K562 (cell line): ENCODE results near the gene ZNF222. TPM values are rescaled to one million over a fixed set of nuclear protein-coding genes. Genes with fewer than 3 reads are reported as not detected.
A peak's percentile ranks its signal among the peaks of the same experiment; 100 is the strongest.

Experiments used
- DIDO1 ChIP-seq: fragments of 450-650 bp; IDR thresholded peaks from 2 replicates; pipeline ENCODE4 v1.6.1; 2016; ENCODE audit warnings: low read depth, missing biosample characterization, missing genetic modification characterization
- ELF2 ChIP-seq: fragments of 250-450 bp; sonication (Bioruptor Pico); IDR thresholded peaks from 2 replicates; pipeline ENCODE4 v1.5.0; 2021; ENCODE audit warnings: mild to moderate bottlenecking
- HIVEP1 ChIP-seq: fragments of 250-450 bp; sonication (Bioruptor Pico); IDR thresholded peaks from 2 replicates; pipeline ENCODE4 v1.4.0; 2020; ENCODE audit warnings: mild to moderate bottlenecking
- LARP7 ChIP-seq: fragments of 450-650 bp; IDR thresholded peaks from 2 replicates; pipeline ENCODE4 v1.6.1; 2016
- MEIS2 ChIP-seq: fragments of 450-650 bp; IDR thresholded peaks from 2 replicates; pipeline ENCODE4 v1.6.1; 2014; ENCODE audit warnings: mild to moderate bottlenecking; ENCODE audit not compliant: partially characterized antibody
- MTA2 ChIP-seq: fragments of 450-650 bp; IDR thresholded peaks from 2 replicates; pipeline ENCODE4 v1.6.1; 2016; ENCODE audit warnings: low read depth
- NEUROD1 ChIP-seq: fragments of 150-350 bp; IDR thresholded peaks from 2 replicates; pipeline ENCODE4 v1.6.1; 2014; ENCODE audit warnings: borderline replicate concordance, low read length, low read depth; ENCODE audit not compliant: partially characterized antibody
- POLR2G ChIP-seq: fragments of 200-400 bp; formaldehyde crosslinking; IDR thresholded peaks from 2 replicates; pipeline ENCODE4 v1.6.1; 2017; ENCODE audit warnings: low read depth, mild to moderate bottlenecking, antibody characterized with exemption, low read length, moderate library complexity
- RBFOX2 ChIP-seq: fragments of 200-400 bp; formaldehyde crosslinking; IDR thresholded peaks from 2 replicates; pipeline ENCODE4 v1.6.1; 2017; ENCODE audit warnings: low read depth, mild to moderate bottlenecking, low read length, moderate library complexity
- TBP ChIP-seq: optimal IDR thresholded peaks from 2 replicates; pipeline ENCODE3; 2011; ENCODE audit warnings: low read depth, low read length, improper control_type of control experiment
- WHSC1 ChIP-seq: IDR thresholded peaks from one replicate; pipeline ENCODE4 v1.6.1; 2012; ENCODE audit warnings: low read length, control low read depth, inconsistent platforms
- ZNF174 ChIP-seq: fragments of 250-450 bp; sonication (Bioruptor Pico); IDR thresholded peaks from 2 replicates; pipeline ENCODE4 v1.4.0; 2020; ENCODE audit warnings: mild to moderate bottlenecking
- ZNF41 ChIP-seq: fragments of 250-450 bp; sonication (Bioruptor Pico); conservative IDR thresholded peaks from 2 replicates; pipeline ENCODE4 v1.4.0; 2020; ENCODE audit warnings: mild to moderate bottlenecking
- ZNF583 ChIP-seq: fragments of 250-450 bp; sonication (Bioruptor Pico); IDR thresholded peaks from 2 replicates; pipeline ENCODE4 v1.4.0; 2020
- ZNF766 ChIP-seq: fragments of 200-800 bp; sonication (Bioruptor generic); conservative IDR thresholded peaks from 2 replicates; pipeline ENCODE4 v1.6.1; 2016; ENCODE audit warnings: missing genetic modification characterization, missing compliant biosample characterization
- polyA plus RNA-seq, 8 experiments: library from polyadenylated mRNA; depleted of rRNA in 4 of 8; stranded (reverse) in 5 of 8; unstranded in 3 of 8; fragments of >200 nt; fragmentation: Nextera tagmentation in 2 of 8; fragmentation: Illumina TruSeq in 1 of 8; extraction: Ambion mirVana in 2 of 8; extraction: Trizol in 1 of 8; gene quantifications; 2 replicates each; pipeline versions ENCODE4 v1.2.1 to v1.2.3, GENCODE V29; 2011 to 2014; ENCODE audit warnings: inconsistent platforms in 1 of 8, missing spikeins in 1 of 8
- total RNA-seq, 7 experiments: library from RNA; depleted of rRNA in 6 of 7; stranded (reverse); fragments of >200 nt in 6 of 7; fragmentation: Illumina TruSeq in 2 of 7; extraction: Trizol in 2 of 7; gene quantifications; 2 replicates each; pipeline versions ENCODE4 v1.2.1 to v1.2.3, GENCODE V29; 2011 to 2021; ENCODE audit warnings: low replicate concordance in 1 of 7
- TF ChIP-seq, protein P1 (sequence below): sonication (generic); formaldehyde crosslinking; IDR thresholded peaks from 2 replicates; pipeline ENCODE4 v1.8.0; 2022; ENCODE audit warnings: mild to moderate bottlenecking, missing genetic modification reagents
- TF ChIP-seq, protein P2 (sequence below): fragments of 250-450 bp; sonication (Bioruptor Pico); IDR thresholded peaks from 2 replicates; pipeline ENCODE4 v1.6.1; 2021; ENCODE audit warnings: mild to moderate bottlenecking
- TF ChIP-seq, protein P3 (sequence below): fragments of 450-650 bp; IDR thresholded peaks from 2 replicates; pipeline ENCODE4 v1.6.1; 2017; ENCODE audit warnings: antibody characterized with exemption

The ZNF222 gene
- total and polyA plus RNA-seq, 9 of the 15 experiments (the other 6 are each of a cell fraction or from before 2014, with no cell fraction given): 2.3 to 4.5 (median 3.0) TPM

DNA sequence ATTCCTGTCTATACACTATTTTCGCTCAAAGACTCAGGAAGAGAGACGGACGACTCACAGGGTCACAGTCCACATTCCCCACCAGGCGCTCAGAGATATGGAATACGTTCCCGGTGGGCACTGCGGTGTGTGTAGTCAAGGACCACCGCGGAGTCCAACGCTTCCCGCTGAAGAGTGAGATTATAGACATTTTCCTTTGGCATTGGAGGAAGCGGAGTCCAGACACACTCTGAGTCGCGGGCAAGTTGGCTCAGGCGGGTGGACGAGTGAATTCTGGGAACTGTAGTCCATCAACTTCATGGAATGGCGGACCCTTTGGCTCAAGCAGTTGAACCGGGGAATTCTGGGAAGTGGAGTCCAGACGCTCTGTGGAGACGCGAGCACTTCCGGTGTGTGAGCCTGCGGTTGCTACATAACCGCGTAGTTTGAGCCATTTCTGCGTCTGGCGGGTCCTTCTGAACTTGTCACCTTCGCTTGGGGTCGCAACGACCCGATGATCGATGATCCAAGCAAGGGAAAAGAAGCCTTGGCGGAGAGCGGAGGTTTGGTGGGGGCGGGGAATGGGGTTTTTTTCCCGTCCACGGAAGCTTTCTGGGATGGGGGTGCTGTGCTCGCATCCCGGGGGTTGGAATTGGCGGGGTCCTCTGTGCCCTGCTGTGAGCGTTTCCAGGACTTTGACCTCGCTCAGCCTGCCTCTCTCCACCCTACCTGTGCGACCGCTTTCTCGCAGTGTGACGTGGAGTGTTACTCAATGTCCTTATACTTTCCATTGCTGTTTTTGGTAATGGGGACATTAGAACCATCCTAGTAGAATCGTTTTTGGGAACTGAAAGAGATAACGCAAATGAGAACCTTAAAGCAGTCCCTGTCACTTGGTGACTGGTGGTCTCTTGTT, 22.4 kb upstream of the ZNF222 start, which contains the start of gene ZNF230 (continued):
- TF ChIP-seq POLR2G (peak; percentile 71), ZNF583 (no peak), TBP (peak; percentile 54), HIVEP1 (no peak), ELF2 (CRISPR knock-in tag) (peak; percentile 82), NEUROD1 (no peak), ZNF766 (CRISPR knock-in tag) (peak; percentile 80), DIDO1 (tag) (peak; percentile 79), MEIS2 (peak; percentile 2), ZNF41 (CRISPR knock-in tag) (0 out of 2 replicates have a peak, but pooled peaks have one; percentile 34), ZNF174 (CRISPR knock-in tag) (no peak), WHSC1 (no peak), MTA2 (no peak), RBFOX2 (peak; percentile 75), LARP7 (no peak)
- TF ChIP-seq, protein P1, sequence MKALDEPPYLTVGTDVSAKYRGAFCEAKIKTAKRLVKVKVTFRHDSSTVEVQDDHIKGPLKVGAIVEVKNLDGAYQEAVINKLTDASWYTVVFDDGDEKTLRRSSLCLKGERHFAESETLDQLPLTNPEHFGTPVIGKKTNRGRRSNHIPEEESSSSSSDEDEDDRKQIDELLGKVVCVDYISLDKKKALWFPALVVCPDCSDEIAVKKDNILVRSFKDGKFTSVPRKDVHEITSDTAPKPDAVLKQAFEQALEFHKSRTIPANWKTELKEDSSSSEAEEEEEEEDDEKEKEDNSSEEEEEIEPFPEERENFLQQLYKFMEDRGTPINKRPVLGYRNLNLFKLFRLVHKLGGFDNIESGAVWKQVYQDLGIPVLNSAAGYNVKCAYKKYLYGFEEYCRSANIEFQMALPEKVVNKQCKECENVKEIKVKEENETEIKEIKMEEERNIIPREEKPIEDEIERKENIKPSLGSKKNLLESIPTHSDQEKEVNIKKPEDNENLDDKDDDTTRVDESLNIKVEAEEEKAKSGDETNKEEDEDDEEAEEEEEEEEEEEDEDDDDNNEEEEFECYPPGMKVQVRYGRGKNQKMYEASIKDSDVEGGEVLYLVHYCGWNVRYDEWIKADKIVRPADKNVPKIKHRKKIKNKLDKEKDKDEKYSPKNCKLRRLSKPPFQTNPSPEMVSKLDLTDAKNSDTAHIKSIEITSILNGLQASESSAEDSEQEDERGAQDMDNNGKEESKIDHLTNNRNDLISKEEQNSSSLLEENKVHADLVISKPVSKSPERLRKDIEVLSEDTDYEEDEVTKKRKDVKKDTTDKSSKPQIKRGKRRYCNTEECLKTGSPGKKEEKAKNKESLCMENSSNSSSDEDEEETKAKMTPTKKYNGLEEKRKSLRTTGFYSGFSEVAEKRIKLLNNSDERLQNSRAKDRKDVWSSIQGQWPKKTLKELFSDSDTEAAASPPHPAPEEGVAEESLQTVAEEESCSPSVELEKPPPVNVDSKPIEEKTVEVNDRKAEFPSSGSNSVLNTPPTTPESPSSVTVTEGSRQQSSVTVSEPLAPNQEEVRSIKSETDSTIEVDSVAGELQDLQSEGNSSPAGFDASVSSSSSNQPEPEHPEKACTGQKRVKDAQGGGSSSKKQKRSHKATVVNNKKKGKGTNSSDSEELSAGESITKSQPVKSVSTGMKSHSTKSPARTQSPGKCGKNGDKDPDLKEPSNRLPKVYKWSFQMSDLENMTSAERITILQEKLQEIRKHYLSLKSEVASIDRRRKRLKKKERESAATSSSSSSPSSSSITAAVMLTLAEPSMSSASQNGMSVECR (CRISPR knock-in tag): no peak
- TF ChIP-seq, protein P2, sequence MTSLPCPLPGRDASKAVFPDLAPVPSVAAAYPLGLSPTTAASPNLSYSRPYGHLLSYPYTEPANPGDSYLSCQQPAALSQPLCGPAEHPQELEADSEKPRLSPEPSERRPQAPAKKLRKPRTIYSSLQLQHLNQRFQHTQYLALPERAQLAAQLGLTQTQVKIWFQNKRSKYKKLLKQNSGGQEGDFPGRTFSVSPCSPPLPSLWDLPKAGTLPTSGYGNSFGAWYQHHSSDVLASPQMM: no peak
- TF ChIP-seq, protein P3, sequence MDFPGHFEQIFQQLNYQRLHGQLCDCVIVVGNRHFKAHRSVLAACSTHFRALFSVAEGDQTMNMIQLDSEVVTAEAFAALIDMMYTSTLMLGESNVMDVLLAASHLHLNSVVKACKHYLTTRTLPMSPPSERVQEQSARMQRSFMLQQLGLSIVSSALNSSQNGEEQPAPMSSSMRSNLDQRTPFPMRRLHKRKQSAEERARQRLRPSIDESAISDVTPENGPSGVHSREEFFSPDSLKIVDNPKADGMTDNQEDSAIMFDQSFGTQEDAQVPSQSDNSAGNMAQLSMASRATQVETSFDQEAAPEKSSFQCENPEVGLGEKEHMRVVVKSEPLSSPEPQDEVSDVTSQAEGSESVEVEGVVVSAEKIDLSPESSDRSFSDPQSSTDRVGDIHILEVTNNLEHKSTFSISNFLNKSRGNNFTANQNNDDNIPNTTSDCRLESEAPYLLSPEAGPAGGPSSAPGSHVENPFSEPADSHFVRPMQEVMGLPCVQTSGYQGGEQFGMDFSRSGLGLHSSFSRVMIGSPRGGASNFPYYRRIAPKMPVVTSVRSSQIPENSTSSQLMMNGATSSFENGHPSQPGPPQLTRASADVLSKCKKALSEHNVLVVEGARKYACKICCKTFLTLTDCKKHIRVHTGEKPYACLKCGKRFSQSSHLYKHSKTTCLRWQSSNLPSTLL: no peak
